HG03342 (cell line): ENCODE measurements around the gene ZNF335.
"Not testable (repeated sequence)": the region's sequence is repeated elsewhere in the genome, so short reads cannot be mapped to it uniquely, and the experiment has no call there.

Experiments
- ATAC-seq: cut with Tn5 transposase; IDR thresholded peaks from one replicate; pipeline ENCODE4 v1.9.1; 2021; ENCODE audit warnings: mild to moderate bottlenecking, moderate library complexity; ENCODE audit not compliant: unreplicated experiment

ZNF335 gene

GRCh38 chr20:45934586-45935415 is 37.2 kb downstream of the ZNF335 start, which contains the start of gene PCIF1:
Gene PCIF1 (plus strand): TSS chr20:45934683. CDS start chr20:45939000, 4,317 bp downstream.
- ATAC-seq = peak; percentile 73

- peak; percentile 2 for ATAC-seq
These were observed 37.9 kb downstream of the ZNF335 start for GRCh38 chr20:45934046-45934585.

- no peak for ATAC-seq
These were observed 38.5 kb downstream of the ZNF335 start for GRCh38 chr20:45933266-45934045.

- not testable (repeated sequence) for ATAC-seq
These were observed 40.3 kb downstream of the ZNF335 start for GRCh38 chr20:45931680-45932079.

GRCh38 chr20:45927071-45927878 is 44.7 kb downstream of the ZNF335 start:
- ATAC-seq = no peak

- no peak for ATAC-seq
These were observed 45.3 kb downstream of the ZNF335 start for GRCh38 chr20:45926731-45927070.

- ATAC-seq = no peak
These were observed 46.0 kb downstream of the ZNF335 start for GRCh38 chr20:45925821-45926506.

GRCh38 chr20:45924391-45925261 is 47.4 kb downstream of the ZNF335 start:
- no peak for ATAC-seq

GRCh38 chr20:45921337-45922189 is 50.4 kb downstream of the ZNF335 start:
- ATAC-seq = no peak

GRCh38 chr20:45920462-45921336 is 51.3 kb downstream of the ZNF335 start:
- no peak for ATAC-seq

- no peak for ATAC-seq
These were observed 52.2 kb downstream of the ZNF335 start for GRCh38 chr20:45919542-45920399.

GRCh38 chr20:45918779-45919537 is 53.0 kb downstream of the ZNF335 start:
- ATAC-seq = no peak

GRCh38 chr20:45918182-45918737 is 53.7 kb downstream of the ZNF335 start:
- no peak for ATAC-seq

- no peak for ATAC-seq
These were observed 54.2 kb downstream of the ZNF335 start for GRCh38 chr20:45917790-45918141.

- ATAC-seq = no peak
These were observed 58.9 kb downstream of the ZNF335 start for GRCh38 chr20:45913116-45913515.

- ATAC-seq = no peak
These were observed 59.7 kb downstream of the ZNF335 start for GRCh38 chr20:45912344-45912682.
